Panc1 (cell line): ENCODE results near the gene NEURL1B. TPM values are rescaled to one million over a fixed set of nuclear protein-coding genes. Genes with fewer than 3 reads are reported as not detected.

Experiments
- ATAC-seq: fragments of 200-7000 bp; cut with Tn5 transposase; 2 replicates; pipeline ENCODE4 v1.9.1; 2020; ENCODE audit warnings: mild to moderate bottlenecking, moderate library complexity
- BruUV-seq: library from RNA; stranded (reverse); fragments of 400-500 nt; replicated peaks from 2 replicates; lab custom pipeline; 2021; lab: Mats Ljungman, UMichigan
- CTCF ChIA-PET: fragments of 300-600 bp; sonication (Branson Sonifier 250); formaldehyde crosslinking; loops from one replicate; lab custom pipeline; 2022; ENCODE audit warnings: antibody characterized with exemption; lab: Charles Lee
- POLR2A ChIA-PET: fragments of 300-600 bp; sonication (Branson Sonifier 250); formaldehyde crosslinking; loops from one replicate; lab custom pipeline; 2022; ENCODE audit warnings: antibody characterized with exemption; lab: Charles Lee
- DNase-seq: peaks from one replicate; pipeline ENCODE4 v3.0.0-alpha.2; 2010; ENCODE audit warnings: low read depth, low spot score
- H3K27ac ChIP-seq: 2 replicates; pipeline ENCODE4 v1.5.1; 2011; ENCODE audit warnings: mild to moderate bottlenecking, low read length, inconsistent platforms
- H3K27me3 ChIP-seq: fragments of 200-500 bp; sonication (Bioruptor generic); 2 replicates; pipeline ENCODE4 v1.6.0; 2014; ENCODE audit warnings: low read length, inconsistent platforms; ENCODE audit not compliant: control insufficient read depth, insufficient read depth
- H3K36me3 ChIP-seq: fragments of 200-500 bp; sonication (Bioruptor generic); 2 replicates; pipeline ENCODE4 v1.5.1; 2014; ENCODE audit warnings: inconsistent platforms, mild to moderate bottlenecking, low read length, moderate library complexity; ENCODE audit not compliant: control insufficient read depth, insufficient read depth
- H3K4me1 ChIP-seq: 2 replicates; pipeline ENCODE4 v1.5.1; 2011; ENCODE audit warnings: inconsistent platforms, mild to moderate bottlenecking, low read length, moderate library complexity; ENCODE audit not compliant: control insufficient read depth, insufficient read depth
- H3K4me3 ChIP-seq, 2 experiments: 2 replicates each; pipeline ENCODE4 v1.5.1; 2011 to 2012; ENCODE audit warnings: low read depth in 2 of 2, low read length in 2 of 2, mild to moderate bottlenecking in 2 of 2, inconsistent platforms in 1 of 2, moderate library complexity in 1 of 2
- H3K9me3 ChIP-seq: fragments of 200-500 bp; sonication (Bioruptor generic); 2 replicates; pipeline ENCODE4 v1.5.1; 2014; ENCODE audit warnings: low read depth, mild to moderate bottlenecking, inconsistent platforms, low read length, moderate library complexity; ENCODE audit not compliant: control insufficient read depth, insufficient read depth
- CTCF ChIP-seq: fragments of 450-650 bp; IDR thresholded peaks from 2 replicates; pipeline ENCODE4 v1.5.1; 2017; ENCODE audit warnings: mild to moderate bottlenecking
- POLR2AphosphoS5 ChIP-seq: IDR thresholded peaks from 2 replicates; pipeline ENCODE4 v1.6.1; 2012; ENCODE audit warnings: mild to moderate bottlenecking, low read depth, low read length, moderate library complexity
- REST ChIP-seq, 2 experiments: IDR thresholded peaks; 2 replicates each; pipeline ENCODE4 v1.6.1; 2011 to 2012; ENCODE audit warnings: low read depth in 2 of 2, control low read depth in 1 of 2, low read length in 1 of 2, mild to moderate bottlenecking in 1 of 2, moderate library complexity in 1 of 2; ENCODE audit not compliant: insufficient read depth in 1 of 2
- SIN3A ChIP-seq: IDR thresholded peaks from 2 replicates; pipeline ENCODE4 v1.6.1; 2012; ENCODE audit warnings: low read depth, mild to moderate bottlenecking, low read length, moderate library complexity, borderline replicate concordance; ENCODE audit not compliant: insufficient read depth
- TCF7L2 ChIP-seq: IDR thresholded peaks from 2 replicates; pipeline ENCODE4 v1.6.1; 2011; ENCODE audit warnings: mild to moderate bottlenecking, low read depth, low read length, inconsistent platforms
- in situ Hi-C: cut with HindIII; loops from 2 replicates; pipeline ENCODE4 v1.10.0; 2016; ENCODE audit warnings: low sequenced_read_pairs, low pct_unique_long_range_greater_than_20kb
- intact Hi-C: fragments of 100-400 bp; cut with micrococcal nuclease; formaldehyde crosslinking; loops from one replicate; pipeline ENCODE4 v1.10.0; 2022; ENCODE audit not compliant: unreplicated experiment
- total RNA-seq: library from RNA; stranded (reverse); gene quantifications from one replicate; pipeline ENCODE4 v1.2.1, GENCODE V29; 2021; ENCODE audit not compliant: unreplicated experiment

NEURL1B gene
- total RNA-seq, 1 experiment from 2014 or later, result 5.3 TPM

- H3K27ac ChIP-seq, result no peak overlapping the region
- H3K36me3 ChIP-seq, result no peaks in the 10 kb centered on the region
- POLR2A ChIA-PET, result interaction anchor here (1.1 kb wide), 1 partner anchor 40 kb away, joined by 8 read pairs; no protein-coding TSS in a partner anchor
- no peak for ATAC-seq
- intact Hi-C loops, result no loop called here
- DNase-seq, result no peak
- TF ChIP-seq POLR2AphosphoS5 (no peak), TCF7L2 (no peak), CTCF (no peak), REST (IDR thresholded peaks at IDR 0.05; ENCODE audit: insufficient read depth in 1 of 2, low read depth in 2 of 2, low read length in 1 of 2) (no peak), SIN3A (no peak)
- H3K4me3 ChIP-seq, result no peak overlapping the region
- no TSS peak for BruUV-seq
- H3K27me3 ChIP-seq, result no peaks in the 10 kb centered on the region
- in situ Hi-C loops, result no loop called here
- peaks cover 2% of the 10 kb centered on the region; the same call in 1 of the 2 replicates for H3K4me1 ChIP-seq
- H3K9me3 ChIP-seq, result no peaks in the 10 kb centered on the region
- CTCF ChIA-PET, result interaction anchor here (1.2 kb wide), 1 partner anchor 10 kb away, joined by 3 read pairs; no protein-coding TSS in a partner anchor
These were observed 83.5 kb downstream of the NEURL1B start for GRCh38 chr5:172724242-172725183.

- no peak for DNase-seq
- in situ Hi-C loops (no loop called here), intact Hi-C loops (no loop called here)
- BruUV-seq, result no TSS peak
- Histone ChIP-seq H3K9me3 (no peaks in the 10 kb centered on the region), H3K27me3 (no peaks in the 10 kb centered on the region), H3K4me1 (peaks cover under 1% of the 10 kb centered on the region; the same call in 1 of the 2 replicates), H3K4me3 (no peak overlapping the region), H3K36me3 (no peaks in the 10 kb centered on the region), H3K27ac (no peak overlapping the region)
- ChIA-PET POLR2A (no interaction called here), CTCF (interaction anchor here (1.2 kb wide), 1 partner anchor 11 kb away, joined by 3 read pairs; no protein-coding TSS in a partner anchor)
- TF ChIP-seq REST (IDR thresholded peaks at IDR 0.05; ENCODE audit: insufficient read depth in 1 of 2, low read depth in 2 of 2, low read length in 1 of 2) (no peak), CTCF (no peak), SIN3A (no peak), TCF7L2 (no peak), POLR2AphosphoS5 (no peak)
- no peak for ATAC-seq
These were observed 84.2 kb downstream of the NEURL1B start for GRCh38 chr5:172725273-172725672.
